Thyroid gland (tissue), 4 donors: ENCODE results near the gene FNDC5.

Source experiments
- POLR2A ChIP-seq, 2 donors: fragments of 450-650 bp; IDR thresholded peaks; one replicate each; pipeline ENCODE4 v1.6.1; 2017; ENCODE audit warnings: antibody characterized with exemption in 2 of 2, mild to moderate bottlenecking in 2 of 2, moderate library complexity in 1 of 2
- TF ChIP-seq, protein P1 (sequence below), 6 experiments: fragments of 200-600 bp in 3 of 6; fragments of 450-650 bp in 3 of 6; sonication (generic) in 3 of 6; IDR thresholded peaks; one replicate each; pipeline ENCODE4 v1.5.1; 2016 to 2019; ENCODE audit warnings: antibody characterized with exemption in 6 of 6, mild to moderate bottlenecking in 2 of 6, inconsistent platforms in 1 of 6, moderate library complexity in 1 of 6

DNA sequence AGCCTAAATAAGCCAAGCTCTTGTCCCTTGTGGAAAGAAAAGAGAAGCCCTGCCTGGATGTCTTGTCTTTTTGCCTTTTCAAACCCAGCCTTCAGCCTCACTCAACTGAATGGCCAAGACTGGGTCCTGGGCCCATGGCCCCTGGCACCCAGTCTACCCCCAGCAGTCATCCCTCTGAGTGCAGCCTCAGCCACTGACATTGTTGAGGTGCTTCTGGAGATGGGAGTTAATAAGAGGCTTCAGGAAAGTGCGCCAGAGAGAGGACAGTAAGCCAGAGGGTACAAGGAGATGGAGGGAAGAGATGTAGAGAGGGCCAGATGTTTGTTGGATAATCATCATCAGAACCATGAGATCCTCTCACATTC, 6.8 kb downstream of the FNDC5 start:
- no peak for TF ChIP-seq POLR2A (IDR thresholded peaks at IDR 0.05)
- TF ChIP-seq, protein P1, sequence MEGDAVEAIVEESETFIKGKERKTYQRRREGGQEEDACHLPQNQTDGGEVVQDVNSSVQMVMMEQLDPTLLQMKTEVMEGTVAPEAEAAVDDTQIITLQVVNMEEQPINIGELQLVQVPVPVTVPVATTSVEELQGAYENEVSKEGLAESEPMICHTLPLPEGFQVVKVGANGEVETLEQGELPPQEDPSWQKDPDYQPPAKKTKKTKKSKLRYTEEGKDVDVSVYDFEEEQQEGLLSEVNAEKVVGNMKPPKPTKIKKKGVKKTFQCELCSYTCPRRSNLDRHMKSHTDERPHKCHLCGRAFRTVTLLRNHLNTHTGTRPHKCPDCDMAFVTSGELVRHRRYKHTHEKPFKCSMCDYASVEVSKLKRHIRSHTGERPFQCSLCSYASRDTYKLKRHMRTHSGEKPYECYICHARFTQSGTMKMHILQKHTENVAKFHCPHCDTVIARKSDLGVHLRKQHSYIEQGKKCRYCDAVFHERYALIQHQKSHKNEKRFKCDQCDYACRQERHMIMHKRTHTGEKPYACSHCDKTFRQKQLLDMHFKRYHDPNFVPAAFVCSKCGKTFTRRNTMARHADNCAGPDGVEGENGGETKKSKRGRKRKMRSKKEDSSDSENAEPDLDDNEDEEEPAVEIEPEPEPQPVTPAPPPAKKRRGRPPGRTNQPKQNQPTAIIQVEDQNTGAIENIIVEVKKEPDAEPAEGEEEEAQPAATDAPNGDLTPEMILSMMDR (IDR thresholded peaks at IDR 0.05): no peak
